Endothelial cell of umbilical vein (primary cell): Measurements from ENCODE around the gene CSPG5. TPM values are rescaled to one million over a fixed set of nuclear protein-coding genes. Genes with fewer than 3 reads are reported as not detected.

ENCODE experiments used
- BruUV-seq: library from RNA; stranded (reverse); fragments of 400-500 nt; replicated peaks from 2 replicates; lab custom pipeline; 2021; lab: Mats Ljungman, UMichigan
- CTCF ChIA-PET: fragments of 300-600, 350-600 bp; sonication (Branson Sonifier 250); formaldehyde crosslinking; loops from one replicate; lab custom pipeline; 2021; ENCODE audit warnings: antibody characterized with exemption, inconsistent platforms; lab: Charles Lee
- POLR2A ChIA-PET: fragments of 300-600, 350-600 bp; sonication (Branson Sonifier 250); formaldehyde crosslinking; loops from one replicate; lab custom pipeline; 2021; ENCODE audit warnings: antibody characterized with exemption, inconsistent platforms; lab: Charles Lee
- DNase-seq: peaks from one replicate; pipeline ENCODE4 v3.0.0-alpha.2; 2011; ENCODE audit warnings: low read depth, low spot score
- FAIRE-seq: peaks from 2 replicates; lab custom pipeline; 2011; peaks lifted over from hg19 to GRCh38; lab: Jason Lieb, UNC
- H2AFZ ChIP-seq: 2 replicates; pipeline ENCODE4 v1.6.0; 2012; ENCODE audit warnings: low read depth, low read length, control low read depth, inconsistent platforms
- H3K27ac ChIP-seq: 2 replicates; pipeline ENCODE4 v1.5.1; 2011; ENCODE audit warnings: low read depth, mild to moderate bottlenecking, control low read depth, low read length, moderate library complexity; ENCODE audit not compliant: insufficient read depth
- H3K27me3 ChIP-seq, 2 experiments: 2 replicates each; pipeline versions ENCODE4 v1.6.0 to v1.6.1; 2011; ENCODE audit warnings: low read length in 2 of 2, mixed read lengths in 1 of 2; ENCODE audit not compliant: control insufficient read depth in 2 of 2, insufficient read depth in 2 of 2
- H3K36me3 ChIP-seq, 2 experiments: 2 replicates in 1 of 2; 3 replicates in 1 of 2; pipeline ENCODE4 v1.5.1; 2011; ENCODE audit warnings: low read length in 2 of 2, mild to moderate bottlenecking in 1 of 2, moderate library complexity in 1 of 2; ENCODE audit not compliant: control insufficient read depth in 2 of 2, insufficient read depth in 2 of 2; ENCODE audit errors: extremely low read depth in 1 of 2
- H3K4me1 ChIP-seq: 3 replicates; pipeline ENCODE4 v1.5.1; 2011; ENCODE audit warnings: mild to moderate bottlenecking, low read length; ENCODE audit not compliant: control insufficient read depth, insufficient read depth; ENCODE audit errors: extremely low read depth
- H3K4me2 ChIP-seq: 2 replicates; pipeline ENCODE4 v1.6.1; 2011; ENCODE audit warnings: low read length, control low read depth, mixed read lengths; ENCODE audit not compliant: insufficient read depth
- H3K4me3 ChIP-seq, 3 experiments: fragments of 200-600 bp in 1 of 3; sonication (generic), shearing (Covaris generic) in 1 of 3; replicated peaks in 1 of 3; 2 replicates each; pipeline ENCODE4 v1.5.1; 2011 to 2016; ENCODE audit warnings: control low read depth in 3 of 3, low read length in 3 of 3, mild to moderate bottlenecking in 2 of 3, inconsistent platforms in 1 of 3, low read depth in 1 of 3, moderate library complexity in 1 of 3; ENCODE audit not compliant: insufficient read depth in 1 of 3
- H3K79me2 ChIP-seq: 2 replicates; pipeline ENCODE4 v1.6.0; 2012; ENCODE audit warnings: low read length, inconsistent platforms; ENCODE audit not compliant: control insufficient read depth, insufficient read depth
- H3K9ac ChIP-seq: replicated peaks from 2 replicates; pipeline ENCODE3; 2011; ENCODE audit warnings: low read length, control low read depth; ENCODE audit not compliant: insufficient read depth; ENCODE audit errors: extremely low read depth
- H3K9me1 ChIP-seq: replicated peaks from 3 replicates; pipeline ENCODE4 v1.6.0; 2011; ENCODE audit warnings: mild to moderate bottlenecking, low read length; ENCODE audit not compliant: control insufficient read depth, insufficient read depth; ENCODE audit errors: extremely low read depth
- H3K9me3 ChIP-seq: replicated peaks from 2 replicates; pipeline ENCODE4 v1.5.1; 2012; ENCODE audit warnings: low read length, inconsistent platforms; ENCODE audit not compliant: control insufficient read depth, insufficient read depth
- H4K20me1 ChIP-seq: replicated peaks from 2 replicates; pipeline ENCODE3; 2011; ENCODE audit warnings: mild to moderate bottlenecking, low read length; ENCODE audit not compliant: control insufficient read depth, insufficient read depth; ENCODE audit errors: extremely low read depth
- EZH2 ChIP-seq: IDR thresholded peaks from 2 replicates; pipeline ENCODE4 v1.6.1; 2012; ENCODE audit warnings: borderline replicate concordance, low read depth, mild to moderate bottlenecking, moderate library complexity, low read length, inconsistent platforms; ENCODE audit not compliant: severe bottlenecking
- FOS ChIP-seq: IDR thresholded peaks from 2 replicates; pipeline ENCODE4 v1.6.1; 2011; ENCODE audit warnings: mild to moderate bottlenecking, low read length, moderate library complexity, borderline replicate concordance; ENCODE audit not compliant: insufficient read depth
- GATA2 ChIP-seq: IDR thresholded peaks from 2 replicates; pipeline ENCODE4 v1.7.0; 2011; ENCODE audit warnings: low read depth, mild to moderate bottlenecking, moderate library complexity, mixed read lengths, low read length; ENCODE audit not compliant: insufficient read length, insufficient read depth
- JUN ChIP-seq: IDR thresholded peaks from 2 replicates; pipeline ENCODE4 v1.6.1; 2011; ENCODE audit warnings: borderline replicate concordance, low read depth; ENCODE audit not compliant: insufficient read length, insufficient read depth
- MYC ChIP-seq: IDR thresholded peaks from one replicate; pipeline ENCODE4 v1.6.1; 2011; ENCODE audit warnings: mild to moderate bottlenecking, low read depth, low read length
- POLR2A ChIP-seq: IDR thresholded peaks from 2 replicates; pipeline ENCODE4 v1.6.1; 2012; ENCODE audit warnings: low read depth, mild to moderate bottlenecking, control low read depth, low read length
- POLR2AphosphoS5 ChIP-seq: IDR thresholded peaks from 2 replicates; pipeline ENCODE4 v1.6.1; 2012; ENCODE audit warnings: low read depth, mild to moderate bottlenecking, control low read depth, low read length, moderate library complexity; ENCODE audit not compliant: insufficient read depth
- dilution Hi-C: fragments of 300-500 bp; cut with MboI; formaldehyde crosslinking; loops from one replicate; pipeline ENCODE4 v1.15.0; 2019; ENCODE audit warnings: low sequenced_read_pairs; ENCODE audit not compliant: extremely low pct_ligation_motif_present
- intact Hi-C: fragments of 100-400 bp; cut with micrococcal nuclease; formaldehyde crosslinking; loops from one replicate; pipeline ENCODE4 v1.10.0; 2022
- polyA plus RNA-seq, 4 experiments: library from polyadenylated mRNA; depleted of rRNA in 3 of 4; stranded (reverse) in 3 of 4; unstranded in 1 of 4; fragments of >200 nt; gene quantifications; 2 replicates each; pipeline versions ENCODE4 v1.2.1 to v1.2.3, GENCODE V29; 2011 to 2012; ENCODE audit warnings: missing spikeins in 1 of 4
- total RNA-seq: library from RNA; stranded (reverse); gene quantifications from 2 replicates; pipeline ENCODE4 v1.2.3, GENCODE V29; 2021
- TF ChIP-seq, protein P1 (sequence below), 2 donors: IDR thresholded peaks; 1 replicate in 1 of 2; 2 replicates in 1 of 2; pipeline ENCODE4 v1.5.1; 2011; ENCODE audit warnings: low read length in 2 of 2, mild to moderate bottlenecking in 2 of 2, moderate library complexity in 2 of 2, control low read depth in 1 of 2, inconsistent platforms in 1 of 2, low read depth in 1 of 2; ENCODE audit not compliant: insufficient read depth in 1 of 2; ENCODE audit errors: extremely low read depth in 1 of 2

The CSPG5 gene
- total and polyA plus RNA-seq, 2 donors (not counting 3 experiments of a cell fraction or from before 2014, with no cell fraction given), result 0.32 to 0.55 TPM

DNA sequence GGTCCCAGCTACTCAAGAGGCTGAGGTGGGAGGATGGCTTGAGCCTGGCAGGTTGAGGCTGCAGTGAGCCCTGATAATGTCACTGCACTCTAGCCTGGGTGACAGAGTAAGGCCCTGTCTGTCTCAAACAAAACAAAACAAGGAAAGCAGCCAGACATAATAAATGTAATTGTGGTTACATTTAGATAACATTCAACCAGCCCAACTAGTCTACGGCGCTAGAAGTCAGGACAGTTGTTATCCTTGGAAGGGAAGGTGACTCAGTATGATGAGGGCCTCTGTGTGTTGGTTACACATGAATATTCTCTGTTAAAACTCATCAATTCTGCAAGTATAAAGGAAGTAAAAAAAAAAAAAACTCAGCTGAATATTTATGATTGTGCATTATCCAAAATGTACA lies 27.0 kb upstream of the CSPG5 start:
- DNase-seq (peak; percentile 19), FAIRE-seq (no peak)
- H3K27me3 ChIP-seq, result no peaks in the 10 kb centered on the region
- dilution Hi-C loops, result no loop called here
- H3K79me2 ChIP-seq, result no peaks in the 10 kb centered on the region
- ChIA-PET CTCF (no interaction called here), POLR2A (no interaction called here)
- H3K4me2 ChIP-seq, result no peak overlapping the region
- peaks cover 5% of the 10 kb centered on the region for H3K4me1 ChIP-seq
- no peaks in the 10 kb centered on the region for H3K9me3 ChIP-seq
- intact Hi-C loops, result no loop called here
- no peaks in the 10 kb centered on the region for H3K9me1 ChIP-seq
- no TSS peak for BruUV-seq
- no peak overlapping the region for H3K4me3 ChIP-seq
- no peak overlapping the region for H2AFZ ChIP-seq
- no peak overlapping the region for H3K9ac ChIP-seq
- peaks cover 11 to 12% of the 10 kb centered on the region in 2 experiments for H3K36me3 ChIP-seq
- H4K20me1 ChIP-seq, result no peaks in the 10 kb centered on the region
- H3K27ac ChIP-seq, result no peak overlapping the region
- TF ChIP-seq FOS, result peak; percentile 72
- TF ChIP-seq POLR2A, result no peak

DNA sequence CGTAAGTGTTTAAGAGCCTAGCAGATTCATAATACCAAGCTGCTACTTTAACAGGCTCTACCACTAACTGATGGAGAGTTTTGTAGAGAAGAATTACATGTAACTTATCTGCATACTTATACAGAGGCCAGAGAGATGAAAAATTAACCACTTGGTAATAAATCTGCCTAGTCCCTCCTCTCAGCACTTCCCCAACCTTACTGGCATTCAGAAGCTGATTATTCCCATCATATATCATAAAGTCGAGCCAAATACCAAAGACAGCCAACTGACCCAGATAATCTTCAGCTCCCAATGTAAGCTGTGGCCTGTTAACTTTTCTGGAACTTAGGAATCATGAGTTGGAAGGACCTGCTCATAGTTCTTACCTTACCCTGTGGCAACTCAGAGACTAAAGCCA lies 25.5 kb upstream of the CSPG5 start:
- no peak for DNase-seq
- POLR2A ChIA-PET, result interaction anchor here (0.6 kb wide), 1 partner anchor 368 kb away, joined by 3 read pairs; no protein-coding TSS in a partner anchor
- intact Hi-C loops (no loop called here), dilution Hi-C loops (no loop called here)
- Histone ChIP-seq H3K9ac (no peak overlapping the region), H3K36me3 (peaks cover 4 to 6% of the 10 kb centered on the region in 2 experiments), H3K9me3 (no peaks in the 10 kb centered on the region), H3K4me2 (no peak overlapping the region), H2AFZ (no peak overlapping the region), H3K9me1 (no peaks in the 10 kb centered on the region), H3K4me1 (peaks cover 5% of the 10 kb centered on the region), H4K20me1 (no peaks in the 10 kb centered on the region), H3K27me3 (no peaks in the 10 kb centered on the region), H3K4me3 (no peak overlapping the region), H3K79me2 (no peaks in the 10 kb centered on the region), H3K27ac (no peak overlapping the region)
- TF ChIP-seq EZH2 (no peak), MYC (no peak), POLR2AphosphoS5 (no peak), GATA2 (no peak), JUN (no peak)
- TF ChIP-seq, protein P1, sequence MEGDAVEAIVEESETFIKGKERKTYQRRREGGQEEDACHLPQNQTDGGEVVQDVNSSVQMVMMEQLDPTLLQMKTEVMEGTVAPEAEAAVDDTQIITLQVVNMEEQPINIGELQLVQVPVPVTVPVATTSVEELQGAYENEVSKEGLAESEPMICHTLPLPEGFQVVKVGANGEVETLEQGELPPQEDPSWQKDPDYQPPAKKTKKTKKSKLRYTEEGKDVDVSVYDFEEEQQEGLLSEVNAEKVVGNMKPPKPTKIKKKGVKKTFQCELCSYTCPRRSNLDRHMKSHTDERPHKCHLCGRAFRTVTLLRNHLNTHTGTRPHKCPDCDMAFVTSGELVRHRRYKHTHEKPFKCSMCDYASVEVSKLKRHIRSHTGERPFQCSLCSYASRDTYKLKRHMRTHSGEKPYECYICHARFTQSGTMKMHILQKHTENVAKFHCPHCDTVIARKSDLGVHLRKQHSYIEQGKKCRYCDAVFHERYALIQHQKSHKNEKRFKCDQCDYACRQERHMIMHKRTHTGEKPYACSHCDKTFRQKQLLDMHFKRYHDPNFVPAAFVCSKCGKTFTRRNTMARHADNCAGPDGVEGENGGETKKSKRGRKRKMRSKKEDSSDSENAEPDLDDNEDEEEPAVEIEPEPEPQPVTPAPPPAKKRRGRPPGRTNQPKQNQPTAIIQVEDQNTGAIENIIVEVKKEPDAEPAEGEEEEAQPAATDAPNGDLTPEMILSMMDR (IDR thresholded peaks at IDR 0.05; ENCODE audit: extremely low read depth in 1 of 2, insufficient read depth in 1 of 2, low read depth in 1 of 2, low read length in 2 of 2), result no peak
- FAIRE-seq, result no peak
- BruUV-seq, result no TSS peak
- CTCF ChIA-PET, result interaction anchor here (1.2 kb wide), 1 partner anchor 13 kb away, joined by 5 read pairs; no protein-coding TSS in a partner anchor
